Activated CD4-positive, alpha-beta T cell treated with anti-CD3 and anti-CD28 coated beads for 24 hours (primary cell): ENCODE measurements around the gene AMOTL1.
"Not testable (repeated sequence)": the region's sequence is repeated elsewhere in the genome, so short reads cannot be mapped to it uniquely, and the experiment has no call there.

ENCODE experiments used
- DNase-seq, 2 donors: peaks; one replicate each; pipeline ENCODE4 v3.0.0-alpha.2; 2020; ENCODE audit warnings: low read depth in 2 of 2

The AMOTL1 gene

GRCh38 chr11:94771390-94771789 is 3.2 kb downstream of the AMOTL1 start:
- no peak for DNase-seq

GRCh38 chr11:94771951-94772350 is 3.8 kb downstream of the AMOTL1 start:
- no peak for DNase-seq

GRCh38 chr11:94773842-94774241 is 5.7 kb downstream of the AMOTL1 start:
- DNase-seq: no peak

- DNase-seq: no peak
Observed at GRCh38 chr11:94774345-94774744, 6.2 kb downstream of the AMOTL1 start.

GRCh38 chr11:94775567-94776327 is 7.6 kb downstream of the AMOTL1 start:
- DNase-seq: no peak

- DNase-seq: no peak
Observed at GRCh38 chr11:94776351-94777321, 8.5 kb downstream of the AMOTL1 start.

- DNase-seq: no peak
Observed at GRCh38 chr11:94780432-94780831, 12.3 kb downstream of the AMOTL1 start.

GRCh38 chr11:94781837-94782236 is 13.7 kb downstream of the AMOTL1 start:
- no peak for DNase-seq

GRCh38 chr11:94782446-94782845 is 14.3 kb downstream of the AMOTL1 start:
- DNase-seq: no peak

- DNase-seq: no peak
Observed at GRCh38 chr11:94784884-94785283, 16.7 kb downstream of the AMOTL1 start.

- no peak for DNase-seq
Observed at GRCh38 chr11:94785509-94785908, 17.4 kb downstream of the AMOTL1 start.

GRCh38 chr11:94786264-94787126 is 18.3 kb downstream of the AMOTL1 start:
- DNase-seq: no peak

- DNase-seq: no peak
Observed at GRCh38 chr11:94787801-94788200, 19.6 kb downstream of the AMOTL1 start.

GRCh38 chr11:94788396-94788795 is 20.2 kb downstream of the AMOTL1 start:
- no peak for DNase-seq

- DNase-seq: no peak
Observed at GRCh38 chr11:94790197-94790596, 22.0 kb downstream of the AMOTL1 start.

GRCh38 chr11:94790661-94791180 is 22.6 kb downstream of the AMOTL1 start:
- DNase-seq: no peak

GRCh38 chr11:94791216-94791889 is 23.2 kb downstream of the AMOTL1 start:
- no peak for DNase-seq

GRCh38 chr11:94791942-94792341 is 23.8 kb downstream of the AMOTL1 start:
- DNase-seq: not testable (repeated sequence)

- no peak for DNase-seq
Observed at GRCh38 chr11:94792451-94792850, 24.3 kb downstream of the AMOTL1 start.

GRCh38 chr11:94793002-94793401 is 24.8 kb downstream of the AMOTL1 start:
- no peak for DNase-seq

GRCh38 chr11:94793822-94794221 is 25.7 kb downstream of the AMOTL1 start:
- DNase-seq: no peak
